GM18499 (cell line): ENCODE results near the gene PACSIN1.

Experiments used
- ATAC-seq: cut with Tn5 transposase; IDR thresholded peaks from one replicate; pipeline ENCODE4 v1.9.1; 2021; ENCODE audit warnings: moderate number of reproducible peaks; ENCODE audit not compliant: insufficient read depth, unreplicated experiment

PACSIN1 gene

GRCh38 chr6:34526241-34526972, 60.5 kb downstream of the PACSIN1 start:
- ATAC-seq: no peak

- no peak for ATAC-seq
These were observed 61.3 kb downstream of the PACSIN1 start for GRCh38 chr6:34526992-34527728.

- no peak for ATAC-seq
These were observed 62.1 kb downstream of the PACSIN1 start for GRCh38 chr6:34527751-34528670.

GRCh38 chr6:34528996-34529664, 63.3 kb downstream of the PACSIN1 start:
- ATAC-seq: no peak

GRCh38 chr6:34529665-34530327, 63.9 kb downstream of the PACSIN1 start:
- ATAC-seq: no peak

GRCh38 chr6:34530753-34531365, 65.0 kb downstream of the PACSIN1 start:
- ATAC-seq: no peak

- ATAC-seq: no peak
These were observed 65.8 kb downstream of the PACSIN1 start for GRCh38 chr6:34531580-34532201.

- ATAC-seq: no peak
These were observed 66.4 kb downstream of the PACSIN1 start for GRCh38 chr6:34532230-34532629.

- no peak for ATAC-seq
These were observed 68.3 kb downstream of the PACSIN1 start for GRCh38 chr6:34534146-34534545.

GRCh38 chr6:34534656-34535055, 68.8 kb downstream of the PACSIN1 start:
- no peak for ATAC-seq

GRCh38 chr6:34535199-34535598, 69.3 kb downstream of the PACSIN1 start:
- ATAC-seq: no peak

- no peak for ATAC-seq
These were observed 69.8 kb downstream of the PACSIN1 start for GRCh38 chr6:34535646-34536045.

- no peak for ATAC-seq
These were observed 70.5 kb downstream of the PACSIN1 start for GRCh38 chr6:34536251-34536958.

GRCh38 chr6:34536959-34537848, 71.3 kb downstream of the PACSIN1 start:
- ATAC-seq: no peak

- ATAC-seq: no peak
These were observed 72.2 kb downstream of the PACSIN1 start for GRCh38 chr6:34537922-34538550.

- ATAC-seq: no peak
These were observed 72.7 kb downstream of the PACSIN1 start for GRCh38 chr6:34538581-34538980.

GRCh38 chr6:34539181-34539580, 73.3 kb downstream of the PACSIN1 start:
- no peak for ATAC-seq
